Fibroblast of skin of left biceps (primary cell): ENCODE measurements around the gene PGGT1B.

Source experiments
- DNase-seq, 2 experiments: peaks; one replicate each; pipeline ENCODE4 v3.0.0-alpha.2; 2013; ENCODE audit warnings: low read depth in 2 of 2

PGGT1B gene

GRCh38 chr5:115181757-115182156, 80.9 kb downstream of the PGGT1B start:
- DNase-seq, result no peak

GRCh38 chr5:115180165-115180709, 82.4 kb downstream of the PGGT1B start:
- no peak for DNase-seq

GRCh38 chr5:115179394-115180164, 83.1 kb downstream of the PGGT1B start:
- no peak for DNase-seq

GRCh38 chr5:115179030-115179393, 83.7 kb downstream of the PGGT1B start:
- no peak for DNase-seq

GRCh38 chr5:115170929-115171510, 91.7 kb downstream of the PGGT1B start:
- no peak for DNase-seq

- DNase-seq, result no peak
Measured at GRCh38 chr5:115170134-115170928, 92.3 kb downstream of the PGGT1B start.

- DNase-seq, result peak; percentile 42 to 44
Measured at GRCh38 chr5:115169487-115170133, 93.1 kb downstream of the PGGT1B start, which contains the start of gene TRIM36. TSS of gene TRIM36 (minus strand) at chr5:115169908. CDS start at chr5:115169634, 274 bp downstream.

- DNase-seq, result no peak
Measured at GRCh38 chr5:115168829-115169486, 93.7 kb downstream of the PGGT1B start.

GRCh38 chr5:115166744-115167393, 95.8 kb downstream of the PGGT1B start:
- no peak for DNase-seq

GRCh38 chr5:115165790-115166189, 96.9 kb downstream of the PGGT1B start:
- no peak for DNase-seq

- no peak for DNase-seq
Measured at GRCh38 chr5:115160975-115161475, 101.7 kb downstream of the PGGT1B start.
